NCI-H2107 treated with DMSO at 0.1 percent for 48 hours (cell line): ENCODE measurements around the gene NABP2.
"Not testable (repeated sequence)": the region's sequence is repeated elsewhere in the genome, so short reads cannot be mapped to it uniquely, and the experiment has no call there.

Source experiments
- DNase-seq: peaks from one replicate; lab custom pipeline; 2025; ENCODE audit not compliant: unreplicated experiment; lab: John Stamatoyannopoulos, UW

Gene NABP2

GRCh38 chr12:56271031-56271430, 46.9 kb downstream of the NABP2 start:
- no peak for DNase-seq

GRCh38 chr12:56272468-56272867, 48.3 kb downstream of the NABP2 start:
- not testable (repeated sequence) for DNase-seq

- no peak for DNase-seq
Measured at GRCh38 chr12:56274299-56274698, 50.2 kb downstream of the NABP2 start.

- DNase-seq: no peak
Measured at GRCh38 chr12:56278905-56279304, 54.8 kb downstream of the NABP2 start.
